ENCODE measurements around the gene GPHN. TPM values are rescaled to one million over a fixed set of nuclear protein-coding genes. Genes with fewer than 3 reads are reported as not detected.
"Not testable (repeated sequence)": the region's sequence is repeated elsewhere in the genome, so short reads cannot be mapped to it uniquely, and the experiment has no call there.

The GPHN gene
- total RNA-seq, 1 donor from 2014 or later, result 8.8 TPM

DNA sequence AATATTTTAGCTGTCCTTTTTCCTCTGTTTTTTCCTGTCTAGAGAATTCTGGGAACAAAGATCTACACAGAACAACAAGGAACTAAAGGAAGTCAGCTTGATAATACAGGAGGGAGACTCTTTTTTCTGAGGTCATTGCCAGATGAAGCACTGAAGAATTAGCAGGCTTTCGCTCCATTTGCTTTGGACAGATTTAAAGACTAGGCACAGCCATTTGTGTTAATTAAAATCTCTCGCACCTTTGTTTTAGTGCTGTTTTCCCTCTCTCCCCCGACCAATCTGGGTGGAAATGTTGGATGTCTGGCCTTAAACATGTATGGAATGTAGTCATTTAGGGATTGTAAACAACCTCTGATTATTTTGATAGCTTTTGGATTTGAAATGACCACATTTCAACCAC, 9.6 kb upstream of the GPHN start:
- H3K4me3 ChIP-seq (ENCODE audit: low read depth, low read length), result no peak overlapping the region
- TF ChIP-seq, protein P1, sequence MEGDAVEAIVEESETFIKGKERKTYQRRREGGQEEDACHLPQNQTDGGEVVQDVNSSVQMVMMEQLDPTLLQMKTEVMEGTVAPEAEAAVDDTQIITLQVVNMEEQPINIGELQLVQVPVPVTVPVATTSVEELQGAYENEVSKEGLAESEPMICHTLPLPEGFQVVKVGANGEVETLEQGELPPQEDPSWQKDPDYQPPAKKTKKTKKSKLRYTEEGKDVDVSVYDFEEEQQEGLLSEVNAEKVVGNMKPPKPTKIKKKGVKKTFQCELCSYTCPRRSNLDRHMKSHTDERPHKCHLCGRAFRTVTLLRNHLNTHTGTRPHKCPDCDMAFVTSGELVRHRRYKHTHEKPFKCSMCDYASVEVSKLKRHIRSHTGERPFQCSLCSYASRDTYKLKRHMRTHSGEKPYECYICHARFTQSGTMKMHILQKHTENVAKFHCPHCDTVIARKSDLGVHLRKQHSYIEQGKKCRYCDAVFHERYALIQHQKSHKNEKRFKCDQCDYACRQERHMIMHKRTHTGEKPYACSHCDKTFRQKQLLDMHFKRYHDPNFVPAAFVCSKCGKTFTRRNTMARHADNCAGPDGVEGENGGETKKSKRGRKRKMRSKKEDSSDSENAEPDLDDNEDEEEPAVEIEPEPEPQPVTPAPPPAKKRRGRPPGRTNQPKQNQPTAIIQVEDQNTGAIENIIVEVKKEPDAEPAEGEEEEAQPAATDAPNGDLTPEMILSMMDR (conservative IDR thresholded peaks at IDR 0.05; ENCODE audit: low read depth, low read length), result no peak
- DNase-seq (ENCODE audit: low read depth), result no peak

DNA sequence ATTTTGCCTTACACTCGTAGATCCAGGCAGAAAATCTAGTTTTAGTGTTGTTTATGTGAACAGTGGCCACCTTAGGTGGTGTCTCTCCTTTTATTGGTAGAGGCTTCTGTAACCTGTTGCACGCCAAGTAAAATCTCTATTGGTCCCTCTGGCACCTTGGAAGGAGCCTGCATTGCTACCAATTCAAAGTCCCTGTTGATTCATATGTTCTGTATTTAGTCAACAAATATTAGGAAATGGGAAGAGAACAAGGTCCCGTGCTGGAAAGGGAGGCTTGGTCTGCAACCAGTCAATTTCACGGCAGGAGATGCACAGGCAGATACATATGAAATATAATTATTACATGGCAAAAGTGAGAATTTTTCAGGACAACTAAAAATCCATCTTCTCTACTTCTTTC, 6.4 kb upstream of the GPHN start:
- DNase-seq (ENCODE audit: low read depth), result no peak
- TF ChIP-seq, protein P1 (conservative IDR thresholded peaks at IDR 0.05; ENCODE audit: low read depth, low read length), result no peak
- no peak overlapping the region for H3K4me3 ChIP-seq (ENCODE audit: low read depth, low read length)

DNA sequence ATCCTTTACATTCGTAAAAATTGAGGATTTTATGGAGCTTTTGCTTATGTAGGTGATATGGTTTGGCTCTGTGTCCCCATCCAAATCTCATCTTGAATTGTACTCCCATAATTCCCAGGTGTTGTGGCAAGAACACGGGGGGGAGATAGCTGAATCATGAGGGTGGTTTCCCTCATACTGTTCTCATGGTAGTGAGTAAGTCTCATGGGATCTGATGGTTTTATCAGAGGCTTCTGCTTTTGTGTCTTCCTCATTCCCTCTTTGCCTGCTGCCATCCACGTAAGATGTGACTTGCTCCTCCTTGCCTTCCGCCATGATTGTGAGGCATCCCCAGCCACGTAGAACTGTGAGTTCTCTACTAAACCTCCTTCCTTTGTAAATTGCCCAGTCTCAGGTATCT, 5.1 kb upstream of the GPHN start:
- not testable (repeated sequence) for DNase-seq (ENCODE audit: low read depth); H3K4me3 ChIP-seq (ENCODE audit: low read depth, low read length)

DNA sequence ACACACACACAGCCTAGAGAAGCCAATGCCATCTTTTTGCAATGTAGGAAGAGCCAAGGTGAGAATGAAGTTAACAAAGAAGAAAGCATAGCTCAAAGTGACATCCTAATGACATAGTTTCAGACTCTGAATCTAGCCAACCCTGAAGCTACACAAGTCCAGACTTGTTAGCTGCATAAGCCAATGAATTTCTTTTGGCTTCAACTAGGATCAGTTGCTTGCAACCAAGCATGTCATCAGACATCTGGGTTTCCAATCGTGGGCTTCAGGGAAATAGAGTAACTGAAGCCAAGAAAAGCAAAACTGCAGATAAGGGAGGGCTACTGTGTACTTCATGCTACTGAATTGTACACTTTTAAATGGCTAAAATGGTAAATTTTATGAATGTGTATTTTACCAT, 4.4 kb upstream of the GPHN start:
- DNase-seq (ENCODE audit: low read depth), result no peak
- H3K4me3 ChIP-seq (ENCODE audit: low read depth, low read length), result no peak overlapping the region
- TF ChIP-seq, protein P1 (conservative IDR thresholded peaks at IDR 0.05; ENCODE audit: low read depth, low read length), result no peak

DNA sequence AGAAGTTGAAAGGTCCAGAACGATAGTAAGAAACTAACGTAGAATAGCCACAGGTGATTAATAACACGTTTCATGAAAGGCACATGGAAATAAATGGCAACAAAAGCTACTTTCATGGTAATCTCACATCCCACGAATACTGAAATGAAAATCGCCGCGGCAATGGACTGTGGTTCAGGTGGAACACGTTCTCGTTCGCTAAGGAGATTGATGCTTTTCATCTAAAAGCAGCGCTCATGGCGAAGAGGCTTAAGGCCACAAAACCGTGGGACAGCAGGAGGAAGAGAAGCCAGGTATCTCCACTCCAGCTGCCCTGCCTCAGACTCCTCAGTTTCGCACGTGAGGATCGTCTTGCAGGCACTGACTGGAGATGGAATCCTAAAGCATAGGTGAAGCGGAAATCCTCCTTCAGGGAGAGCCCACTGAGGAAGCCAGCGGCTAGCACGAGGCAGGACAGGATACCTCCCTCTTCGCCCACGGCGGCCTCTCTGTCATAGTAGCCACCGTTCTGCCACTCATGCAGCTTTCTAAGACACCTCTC, 696 bp upstream of the GPHN start:
- peak overlapping the region; percentile 82 for H3K4me3 ChIP-seq (ENCODE audit: low read depth, low read length)
- TF ChIP-seq, protein P1 (conservative IDR thresholded peaks at IDR 0.05; ENCODE audit: low read depth, low read length), result no peak
- DNase-seq (ENCODE audit: low read depth), result no peak

DNA sequence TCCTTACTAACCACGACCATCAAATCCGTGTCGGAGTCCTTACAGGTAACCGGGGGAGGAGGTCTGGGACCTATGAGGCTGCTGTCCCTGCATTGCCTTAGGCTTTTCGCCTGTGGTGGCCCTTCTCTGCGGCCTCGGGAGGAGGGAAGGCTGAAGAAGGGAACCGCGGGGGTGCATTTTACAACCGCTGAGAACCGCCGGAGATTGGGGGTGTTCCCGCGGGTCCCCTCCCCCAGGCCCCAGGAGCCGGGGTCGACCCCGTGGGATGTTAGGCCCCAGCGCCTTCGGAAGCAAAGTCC, 549 bp downstream of the GPHN start:
- TF ChIP-seq, protein P1 (conservative IDR thresholded peaks at IDR 0.05; ENCODE audit: low read depth, low read length), result no peak
- DNase-seq (ENCODE audit: low read depth), result no peak
- H3K4me3 ChIP-seq (ENCODE audit: low read depth, low read length), result peak overlapping the region; percentile 82

DNA sequence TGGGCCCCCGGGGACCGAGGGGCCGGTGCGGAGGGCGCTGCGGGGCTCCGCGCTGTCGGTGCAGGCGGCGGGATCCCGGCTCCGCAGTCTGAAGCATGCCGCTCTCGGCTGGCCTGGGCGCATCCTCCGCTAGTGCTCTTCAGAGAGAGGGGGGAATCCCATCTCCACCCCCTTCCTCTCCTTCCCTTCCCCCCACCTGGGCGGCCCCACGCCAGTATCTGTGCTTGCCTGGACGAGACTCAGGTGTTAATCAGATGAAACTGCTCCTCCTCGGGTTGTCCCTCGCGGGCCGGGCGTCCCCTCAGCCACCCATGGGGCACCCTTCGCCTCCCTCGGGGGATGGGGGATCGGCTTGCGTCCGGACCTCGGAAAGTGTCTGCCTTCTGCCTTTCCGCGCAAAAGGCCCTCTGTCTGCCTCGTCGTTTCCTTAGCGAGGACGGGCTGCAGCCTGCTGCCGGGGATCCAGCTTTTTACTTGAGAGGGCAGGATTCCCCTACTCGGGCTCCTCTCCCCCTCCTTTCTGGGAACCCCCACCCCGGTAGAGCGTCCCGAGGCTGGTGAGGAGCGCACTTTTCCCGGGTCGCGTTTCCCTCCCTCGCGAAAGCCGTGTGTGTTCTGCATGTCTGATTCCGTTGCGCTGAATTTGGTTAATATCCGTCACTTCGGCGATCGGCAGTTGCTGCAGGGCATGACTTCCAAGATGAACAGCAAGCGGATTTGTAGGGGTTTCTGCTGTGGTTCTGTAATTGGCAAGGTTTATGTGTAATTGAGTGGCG, 1.1 kb downstream of the GPHN start:
- H3K4me3 ChIP-seq (ENCODE audit: low read depth, low read length), result peak overlapping the region; percentile 82
- DNase-seq (ENCODE audit: low read depth), result no peak
- TF ChIP-seq, protein P1 (conservative IDR thresholded peaks at IDR 0.05; ENCODE audit: low read depth, low read length), result no peak

All from epithelial cell of proximal tubule (primary cell).